ENCODE data around the gene EXOSC7.
A peak's percentile ranks its signal among the peaks of the same experiment; 100 is the strongest.

The EXOSC7 gene

DNA sequence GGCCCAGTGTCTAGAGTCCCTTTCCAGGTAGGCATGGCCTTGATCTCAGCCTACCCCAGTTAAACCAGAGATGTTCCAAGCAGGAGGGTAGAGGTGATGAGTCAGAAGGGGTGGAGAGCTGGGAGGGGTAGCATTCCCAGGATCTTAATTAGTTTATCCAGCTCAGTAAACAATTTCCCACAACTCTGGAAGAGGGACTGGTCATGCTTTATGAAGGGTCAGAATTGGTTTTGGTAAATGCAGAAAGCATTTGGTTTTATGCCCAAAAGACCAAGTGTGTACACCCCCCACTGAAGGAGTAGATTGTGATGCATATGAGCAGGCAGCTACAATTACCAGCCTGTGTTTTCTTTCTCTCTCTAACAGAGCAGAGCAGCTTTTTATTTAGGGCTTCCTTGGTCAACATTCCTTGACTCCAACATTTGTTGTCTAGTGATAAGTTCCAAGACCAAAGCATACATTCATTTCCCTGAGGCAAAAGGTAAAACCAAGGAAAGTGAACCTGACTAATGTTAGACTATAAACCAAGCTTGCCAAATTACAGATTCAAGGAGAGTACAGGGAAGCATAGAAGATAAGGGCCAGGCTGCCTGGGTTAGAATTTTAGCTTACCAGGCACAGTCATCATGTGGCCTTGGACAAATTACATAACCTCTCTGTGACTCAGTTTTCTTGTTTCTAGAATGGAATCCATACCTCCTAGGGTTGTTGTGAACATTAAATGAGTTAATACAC is 17.6 kb downstream of the EXOSC7 start:
- DNase-seq: no peak

GRCh38 chr3:44995142-44995770 is 19.2 kb downstream of the EXOSC7 start:
- DNase-seq: no peak

DNA sequence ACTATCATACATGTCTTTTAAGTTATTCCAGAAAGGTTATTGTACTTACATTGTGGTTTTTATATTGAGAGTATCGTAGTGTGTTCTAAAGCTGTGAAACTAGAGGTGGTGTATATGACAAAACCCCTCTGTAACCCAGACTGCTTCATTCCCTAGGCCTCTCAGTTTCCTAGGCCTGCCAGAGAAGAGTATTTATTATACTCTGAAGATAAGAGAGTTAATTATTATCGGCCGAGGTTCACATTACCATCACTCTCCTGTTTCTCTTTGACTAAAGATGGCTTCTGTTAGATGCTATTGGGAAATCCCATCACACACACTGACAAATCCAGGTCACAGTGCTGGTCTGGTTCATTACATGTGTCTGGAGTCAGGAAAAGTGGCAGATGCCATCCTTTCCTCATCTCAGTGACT is 20.5 kb downstream of the EXOSC7 start:
- DNase-seq: no peak

DNA sequence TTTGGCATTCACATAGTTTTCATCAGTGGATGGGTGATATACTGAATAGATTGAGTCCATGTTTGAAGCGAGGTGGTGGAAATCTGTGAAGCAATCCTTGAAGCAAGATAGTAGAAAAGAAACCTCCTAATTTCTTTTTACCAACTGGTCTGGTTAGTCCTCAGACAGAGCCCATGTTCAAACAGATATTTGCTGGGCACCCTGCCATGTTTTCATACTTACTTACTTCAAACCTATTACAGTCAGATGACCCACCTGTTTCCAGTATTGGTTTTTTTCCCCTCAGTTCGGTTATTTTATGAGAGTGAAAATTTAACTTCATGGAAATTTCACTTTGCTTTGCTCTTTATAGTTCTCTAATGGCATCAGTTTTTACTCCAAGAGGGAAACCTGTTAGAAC is 23.7 kb downstream of the EXOSC7 start:
- DNase-seq: no peak

- DNase-seq: no peak
Observed at GRCh38 chr3:45000823-45001222, 24.8 kb downstream of the EXOSC7 start.

- DNase-seq: no peak
Observed at GRCh38 chr3:45001738-45002137, 25.7 kb downstream of the EXOSC7 start.

DNA sequence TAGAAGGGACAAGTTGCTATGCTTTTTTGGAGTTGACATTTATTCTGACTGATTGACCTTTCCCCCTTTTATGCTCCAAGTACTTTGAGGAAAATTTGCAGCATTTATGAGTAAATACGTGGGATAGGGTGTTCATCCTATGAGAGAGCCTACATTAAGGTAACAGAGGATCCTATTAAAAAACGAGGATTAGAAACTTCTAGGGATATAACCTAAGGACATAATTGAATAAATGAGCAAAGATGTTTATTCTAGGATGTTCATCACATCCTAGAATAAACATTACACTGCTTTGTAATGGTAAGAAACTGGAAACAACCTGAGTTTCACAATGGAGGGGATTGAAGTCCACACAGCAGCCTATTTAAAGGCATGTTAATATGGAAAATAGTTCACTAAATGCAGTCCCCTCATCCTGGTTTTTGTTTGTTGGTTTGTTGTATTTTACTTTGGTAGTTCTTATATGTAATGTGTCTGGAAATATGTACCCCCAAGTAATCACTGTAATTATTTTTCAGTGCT is 26.2 kb downstream of the EXOSC7 start:
- DNase-seq: no peak

GRCh38 chr3:45002720-45003119 is 26.7 kb downstream of the EXOSC7 start:
- no peak for DNase-seq

GRCh38 chr3:45003406-45003805 is 27.4 kb downstream of the EXOSC7 start:
- no peak for DNase-seq

- DNase-seq: no peak
Observed at GRCh38 chr3:45003859-45004258, 27.8 kb downstream of the EXOSC7 start.

DNA sequence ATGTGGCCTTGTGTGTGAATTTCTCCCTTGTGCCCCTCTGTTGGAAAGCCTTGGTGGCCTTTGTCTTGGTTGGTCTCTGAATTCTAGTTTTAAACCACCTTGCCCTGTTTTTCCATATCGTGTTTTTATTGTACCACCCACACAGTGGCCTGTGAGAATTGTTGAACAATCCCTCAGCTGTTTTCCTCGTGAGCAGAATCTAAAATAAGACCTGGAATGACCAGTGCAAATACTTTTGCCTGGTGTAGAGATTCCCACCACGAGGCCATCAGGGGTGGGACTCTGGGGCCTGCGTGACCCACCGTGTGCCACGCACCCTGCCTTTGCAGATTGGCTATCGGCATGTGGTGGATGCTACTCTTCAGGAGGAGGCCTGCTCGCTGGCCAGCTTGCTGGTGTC is 31.0 kb downstream of the EXOSC7 start:
- DNase-seq: no peak

DNA sequence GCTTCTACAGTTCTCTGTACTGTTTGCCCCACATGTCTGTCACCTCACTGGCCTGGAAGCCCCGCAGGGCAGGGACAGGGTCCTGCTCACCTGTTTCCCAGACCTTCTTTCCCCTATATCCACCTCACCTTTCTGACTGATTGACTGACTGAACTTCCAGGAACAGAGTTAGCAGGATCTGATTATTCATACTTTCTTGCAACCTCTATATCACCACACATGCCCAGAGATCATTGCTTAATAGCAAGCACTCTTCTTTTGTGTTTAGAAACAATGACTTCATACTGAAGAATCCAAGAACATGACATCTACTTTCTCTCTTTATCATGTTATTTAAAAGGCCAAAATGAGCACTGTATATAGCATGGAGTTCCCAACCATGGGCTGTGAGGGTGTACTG is 32.1 kb downstream of the EXOSC7 start:
- DNase-seq: no peak

GRCh38 chr3:45009868-45010267 is 33.8 kb downstream of the EXOSC7 start:
- DNase-seq: no peak

DNA sequence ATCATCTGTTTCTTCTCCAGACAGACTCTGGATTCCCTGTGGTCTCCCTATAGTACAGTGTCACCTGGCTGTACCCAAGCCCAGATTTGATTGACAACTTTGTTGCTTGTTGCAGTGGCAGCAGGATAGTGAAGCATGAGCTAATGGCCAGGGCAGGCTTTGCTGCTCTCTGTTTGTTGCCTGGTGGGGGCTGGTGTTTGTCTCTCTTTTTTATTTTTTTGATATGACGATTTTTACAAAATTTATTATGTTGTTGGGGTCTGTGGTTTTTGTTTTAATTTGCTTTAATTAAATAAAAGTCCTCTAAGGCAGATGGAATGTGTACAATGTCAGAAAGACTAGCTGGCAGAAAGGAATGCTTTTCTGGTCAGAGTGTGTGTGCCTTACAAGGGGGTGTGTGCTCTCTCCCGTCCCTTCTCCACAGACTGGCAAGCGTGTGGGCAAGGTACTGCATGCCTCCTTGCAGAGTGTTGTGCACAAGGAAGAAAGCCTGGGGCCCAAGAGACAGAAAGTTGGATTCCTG is 34.8 kb downstream of the EXOSC7 start:
- no peak for DNase-seq

GRCh38 chr3:45011756-45012508 is 35.9 kb downstream of the EXOSC7 start:
- peak in 1 of 2 donors; percentile 20 for DNase-seq

- DNase-seq: no peak
Observed at GRCh38 chr3:45012577-45012976, 36.5 kb downstream of the EXOSC7 start.

GRCh38 chr3:45016916-45017315 is 40.9 kb downstream of the EXOSC7 start:
- DNase-seq: no peak

- no peak for DNase-seq
Observed at GRCh38 chr3:45017821-45018220, 41.8 kb downstream of the EXOSC7 start.

DNA sequence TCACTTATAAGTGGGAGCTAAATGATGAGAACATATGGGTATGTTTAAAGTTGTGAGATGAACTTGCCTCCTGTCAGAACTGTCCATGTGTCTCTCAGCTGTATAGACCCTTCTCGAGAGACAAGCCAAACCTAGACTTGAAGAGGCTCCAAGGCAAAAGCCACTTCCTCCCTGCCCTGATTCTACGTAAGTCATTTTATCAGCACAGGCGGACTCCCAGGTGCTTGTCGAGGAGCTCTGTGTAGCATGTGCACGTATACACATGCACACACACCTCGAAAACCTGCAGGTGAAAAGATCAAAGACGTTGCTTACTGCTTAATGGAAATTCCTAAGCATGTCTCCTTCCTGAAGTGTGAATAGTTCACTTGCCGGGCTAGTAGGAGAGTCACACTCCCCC is 44.5 kb downstream of the EXOSC7 start:
- DNase-seq: no peak

DNA sequence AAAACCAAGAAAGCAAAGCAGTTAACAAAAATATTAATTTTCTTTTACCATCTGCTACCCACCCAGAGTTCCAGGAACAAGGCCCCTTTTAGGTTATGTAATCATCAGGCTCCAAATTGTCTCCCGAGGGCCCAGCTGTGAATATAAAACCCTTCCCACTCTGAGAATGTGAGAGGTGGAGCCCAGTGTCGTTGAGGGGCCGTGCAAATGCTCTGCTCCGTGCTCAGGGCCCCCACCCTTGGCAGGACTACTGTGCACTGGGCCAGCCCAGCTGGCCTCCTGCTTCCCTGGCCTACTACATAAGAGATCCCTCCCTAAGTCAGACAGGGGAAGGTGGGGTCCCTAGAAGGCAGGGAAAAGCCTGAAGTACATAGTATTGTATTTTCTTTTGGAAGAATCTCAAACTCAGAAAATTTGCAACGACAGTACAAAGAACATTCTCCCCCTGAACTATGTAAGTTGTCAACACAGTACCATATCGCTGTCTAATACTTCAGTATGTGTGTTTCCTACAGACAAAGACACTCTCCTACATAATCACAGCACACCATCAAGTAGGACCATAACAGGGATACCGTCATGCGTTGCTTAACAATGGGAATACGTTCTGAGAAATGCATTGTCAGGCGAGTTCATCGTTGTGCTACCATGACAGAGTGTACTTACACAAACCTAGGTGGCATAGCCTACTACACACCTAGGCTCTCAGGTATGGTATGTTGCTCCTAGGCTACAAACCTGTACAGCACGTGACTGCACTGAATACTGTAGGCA is 45.7 kb downstream of the EXOSC7 start:
- no peak for DNase-seq

- no peak for DNase-seq
Observed at GRCh38 chr3:45023675-45024074, 47.6 kb downstream of the EXOSC7 start.

GRCh38 chr3:45024542-45025255 is 48.7 kb downstream of the EXOSC7 start:
- peak in 1 of 2 donors; percentile 52 for DNase-seq

Measured in inflammatory macrophage treated with lipopolysaccharide for 1 hour (primary cell).